A549 (cell line): ENCODE data around the gene SORCS1.

Experiments
- BCL3 ChIP-seq: fragments of >200 bp; sonication (Bioruptor Twin); formaldehyde crosslinking; IDR thresholded peaks from 3 replicates; pipeline ENCODE4 v1.6.1; 2016
- CTCF ChIP-seq: fragments of >200 bp; sonication (Bioruptor Twin); formaldehyde crosslinking; IDR thresholded peaks from 3 replicates; pipeline ENCODE4 v1.5.1; 2016
- EP300 ChIP-seq, 2 experiments: fragments of >200 bp; sonication (Bioruptor Twin); formaldehyde crosslinking; IDR thresholded peaks; 2 replicates in 1 of 2; 3 replicates in 1 of 2; pipeline ENCODE4 v1.6.1; 2016 to 2017
- JUN ChIP-seq, 2 experiments: fragments of >200 bp; sonication (Bioruptor Twin); formaldehyde crosslinking; IDR thresholded peaks; 2 replicates in 1 of 2; 3 replicates in 1 of 2; pipeline ENCODE4 v1.6.1; 2016 to 2017
- JUNB ChIP-seq: fragments of >200 bp; sonication (Bioruptor Twin); formaldehyde crosslinking; IDR thresholded peaks from 2 replicates; pipeline ENCODE4 v1.6.1; 2016
- POLR2A ChIP-seq: IDR thresholded peaks from 2 replicates; pipeline ENCODE4 v1.6.1; 2012; ENCODE audit warnings: mild to moderate bottlenecking, low read length
- RAD21 ChIP-seq, 2 experiments: fragments of >200 bp in 1 of 2; sonication (Bioruptor Twin) in 1 of 2; formaldehyde crosslinking in 1 of 2; IDR thresholded peaks in 1 of 2; conservative IDR thresholded peaks in 1 of 2; 2 replicates in 1 of 2; 3 replicates in 1 of 2; pipeline ENCODE4 v1.6.1; 2012 to 2018; ENCODE audit warnings: inconsistent platforms in 1 of 2
- USF2 ChIP-seq: fragments of 450-650 bp; IDR thresholded peaks from 2 replicates; pipeline ENCODE4 v1.6.1; 2014; ENCODE audit warnings: antibody characterized with exemption

GRCh38 chr10:107059068-107059804 lies 105.3 kb downstream of the SORCS1 start:
- TF ChIP-seq CTCF (no peak), BCL3 (no peak), JUNB (no peak), POLR2A (no peak), EP300 (IDR thresholded peaks at IDR 0.05) (no peak), USF2 (no peak), JUN (IDR thresholded peaks at IDR 0.05) (no peak), RAD21 (conservative IDR thresholded peaks at IDR 0.05 in 1 of 2, IDR thresholded peaks at IDR 0.05 in 1 of 2) (no peak)
